GM04504 (cell line): Measurements from ENCODE around the gene MOXD1.
"Not testable (repeated sequence)": the region's sequence is repeated elsewhere in the genome, so short reads cannot be mapped to it uniquely, and the experiment has no call there.

ENCODE experiments used
- DNase-seq: peaks from one replicate; pipeline ENCODE4 v3.0.0-alpha.2; 2012; ENCODE audit warnings: low read depth

The MOXD1 gene

GRCh38 chr6:132354517-132355167 lies 46.6 kb downstream of the MOXD1 start:
- DNase-seq = no peak

- DNase-seq = not testable (repeated sequence)
Observed at GRCh38 chr6:132351986-132352385, 49.3 kb downstream of the MOXD1 start.

- no peak for DNase-seq
Observed at GRCh38 chr6:132348231-132348630, 53.0 kb downstream of the MOXD1 start.

GRCh38 chr6:132344811-132345210 lies 56.5 kb downstream of the MOXD1 start:
- DNase-seq = no peak

- no peak for DNase-seq
Observed at GRCh38 chr6:132341646-132342045, 59.6 kb downstream of the MOXD1 start.

GRCh38 chr6:132334521-132334885 lies 66.8 kb downstream of the MOXD1 start:
- DNase-seq = no peak

GRCh38 chr6:132333639-132334520 lies 67.4 kb downstream of the MOXD1 start:
- DNase-seq = peak; percentile 89

GRCh38 chr6:132330759-132331158 lies 70.5 kb downstream of the MOXD1 start:
- DNase-seq = no peak

GRCh38 chr6:132322398-132322797 lies 78.9 kb downstream of the MOXD1 start:
- DNase-seq = no peak

GRCh38 chr6:132320007-132320406 lies 81.3 kb downstream of the MOXD1 start:
- no peak for DNase-seq

- no peak for DNase-seq
Observed at GRCh38 chr6:132316970-132317369, 84.3 kb downstream of the MOXD1 start.

GRCh38 chr6:132314432-132314831 lies 86.8 kb downstream of the MOXD1 start:
- no peak for DNase-seq

- DNase-seq = no peak
Observed at GRCh38 chr6:132310921-132311320, 90.4 kb downstream of the MOXD1 start.

GRCh38 chr6:132310151-132310550 lies 91.1 kb downstream of the MOXD1 start:
- not testable (repeated sequence) for DNase-seq

- DNase-seq = no peak
Observed at GRCh38 chr6:132304891-132305305, 96.4 kb downstream of the MOXD1 start.

- no peak for DNase-seq
Observed at GRCh38 chr6:132300323-132300949, 100.8 kb downstream of the MOXD1 start.

- no peak for DNase-seq
Observed at GRCh38 chr6:132298344-132298949, 102.8 kb downstream of the MOXD1 start.

GRCh38 chr6:132289756-132290155 lies 111.5 kb downstream of the MOXD1 start:
- no peak for DNase-seq

- DNase-seq = no peak
Observed at GRCh38 chr6:132287101-132287500, 114.2 kb downstream of the MOXD1 start.

- no peak for DNase-seq
Observed at GRCh38 chr6:132286298-132287019, 114.8 kb downstream of the MOXD1 start.

GRCh38 chr6:132285004-132285780 lies 116.1 kb downstream of the MOXD1 start:
- DNase-seq = no peak
